ENCODE measurements around the gene TBC1D2B. TPM values are rescaled to one million over a fixed set of nuclear protein-coding genes. Genes with fewer than 3 reads are reported as not detected.
"Not testable (repeated sequence)": the region's sequence is repeated elsewhere in the genome, so short reads cannot be mapped to it uniquely, and the experiment has no call there.

Gene TBC1D2B
- total RNA-seq, 1 donor from 2014 or later = 50.7 TPM

DNA sequence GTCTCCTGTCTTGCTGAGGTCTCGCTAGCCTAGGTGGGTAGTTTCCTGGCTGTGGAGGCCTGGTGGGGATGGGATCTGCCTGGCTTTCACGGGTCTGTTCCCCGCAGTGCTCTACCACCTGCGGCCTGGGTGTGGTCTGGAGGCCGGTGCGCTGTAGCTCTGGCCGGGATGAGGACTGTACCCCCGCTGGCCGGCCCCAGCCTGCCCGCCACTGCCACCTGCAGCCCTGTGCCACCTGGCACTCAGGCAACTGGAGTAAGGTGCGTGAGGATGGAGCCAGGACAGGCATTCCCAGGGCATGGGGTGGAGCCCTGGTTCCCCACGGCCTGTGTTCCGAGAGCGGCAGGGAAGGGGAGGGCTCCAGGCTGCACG lies 89.8 kb downstream of the TBC1D2B start:
- DNase-seq = not testable (repeated sequence)

DNA sequence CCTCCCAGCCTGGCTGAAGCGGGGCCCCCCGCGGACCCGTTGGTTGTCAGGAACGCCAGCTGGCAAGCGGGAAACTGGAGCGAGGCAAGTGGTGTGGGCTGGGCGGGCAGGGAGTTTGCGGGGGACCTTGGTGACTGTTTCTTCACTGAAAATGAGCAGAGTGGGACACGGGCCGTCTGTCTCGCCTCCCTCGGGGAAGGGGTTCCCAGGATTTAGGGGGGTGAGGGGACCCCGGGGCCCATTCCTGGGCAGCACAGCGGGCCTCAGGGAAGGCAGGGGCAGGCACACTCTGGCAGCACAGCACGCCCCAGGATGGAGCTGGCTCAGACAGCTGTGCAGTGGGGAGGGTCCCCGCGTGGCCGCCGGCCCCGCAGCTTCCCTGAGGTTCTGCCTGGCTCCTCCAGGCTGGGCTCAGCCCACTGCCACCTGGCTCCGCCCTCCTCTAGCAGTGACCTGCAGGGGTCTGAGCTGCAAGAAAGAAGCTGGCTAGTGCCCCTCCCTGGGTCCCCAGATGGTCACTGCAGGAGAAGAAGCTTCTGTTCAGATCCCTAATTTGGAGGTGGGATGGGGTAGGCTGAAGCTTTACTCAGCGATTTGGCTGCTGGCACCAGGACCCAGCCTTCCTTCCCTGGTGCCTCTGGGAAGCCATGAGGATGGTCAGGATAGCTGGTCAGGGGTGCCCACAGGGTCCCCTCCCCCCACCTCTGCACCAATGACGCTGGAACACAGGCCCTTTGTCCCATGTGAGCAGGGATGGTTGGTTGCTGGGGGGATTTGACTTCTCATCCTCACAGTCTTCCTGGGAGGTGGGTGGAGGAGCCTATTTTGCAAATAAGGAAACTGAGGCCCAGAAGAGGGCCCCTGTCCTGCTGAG lies 90.4 kb downstream of the TBC1D2B start:
- peak; percentile 51 for DNase-seq

DNA sequence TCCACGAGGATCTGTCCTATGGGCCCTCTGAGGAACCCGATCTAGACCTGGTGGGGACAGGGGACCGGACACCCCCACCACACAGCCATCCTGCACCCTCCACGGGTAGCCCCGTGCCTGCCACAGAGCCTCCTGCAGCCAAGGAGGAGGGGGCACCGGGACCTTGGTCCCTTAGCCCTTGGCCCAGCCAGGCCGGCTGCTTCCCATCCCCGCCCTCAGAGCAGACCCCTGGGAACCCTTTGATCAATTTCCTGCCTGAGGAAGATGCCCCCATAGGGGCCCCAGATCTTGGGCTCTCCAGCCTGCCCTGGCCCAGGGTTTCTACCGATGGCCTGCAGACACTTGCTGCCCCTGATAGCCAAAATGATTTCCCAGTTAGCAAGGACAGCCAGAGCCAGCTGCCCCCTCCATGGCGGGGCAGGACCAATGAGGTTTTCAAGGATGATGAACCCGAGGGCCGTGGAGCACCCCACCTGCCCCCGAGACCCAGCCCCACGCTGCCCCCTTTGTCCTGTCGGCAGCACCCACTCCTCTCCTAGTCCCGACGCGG lies 91.5 kb downstream of the TBC1D2B start:
- DNase-seq = no peak

DNA sequence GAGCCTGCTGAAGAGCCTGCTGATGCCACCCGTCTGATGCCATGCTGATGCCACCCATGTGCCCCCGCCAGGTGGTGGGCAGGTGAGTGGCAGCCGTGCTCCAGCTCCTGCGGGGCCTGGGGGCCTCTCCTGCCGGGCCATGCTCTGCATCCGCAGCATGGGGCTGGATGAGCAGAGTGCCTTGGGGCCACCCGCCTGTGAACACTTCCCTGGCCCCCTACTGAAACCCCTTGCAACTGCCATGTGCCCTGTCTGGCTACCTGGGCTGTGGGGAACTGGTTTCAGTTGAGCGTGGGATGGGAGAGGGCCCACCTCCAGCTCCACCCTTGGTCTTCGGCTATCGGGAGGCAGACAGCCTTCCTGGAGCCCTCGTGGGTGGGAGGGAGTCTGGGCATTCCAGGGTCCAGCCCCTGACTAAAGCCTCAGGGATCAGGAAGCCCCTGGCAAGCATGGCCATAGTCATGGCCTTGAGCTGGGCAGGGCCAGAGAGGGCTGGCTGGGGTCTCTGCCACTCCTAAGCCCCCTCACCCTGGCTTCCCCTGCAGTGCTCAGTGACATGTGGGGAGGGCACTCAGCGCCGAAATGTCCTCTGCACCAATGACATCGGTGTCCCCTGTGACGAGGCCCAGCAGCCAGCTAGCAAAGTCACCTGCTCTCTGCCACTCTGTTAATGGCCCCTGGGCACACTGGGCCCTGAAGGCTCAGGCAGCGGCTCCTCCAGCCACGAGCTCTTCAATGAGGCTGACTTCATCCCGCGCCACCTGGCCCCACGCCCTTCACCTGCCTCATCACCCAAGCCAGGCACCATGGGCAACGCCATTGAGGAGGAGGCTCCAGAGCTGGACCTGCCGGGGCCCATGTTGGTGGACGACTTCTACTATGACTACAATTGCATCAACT lies 92.2 kb downstream of the TBC1D2B start:
- no peak for DNase-seq

DNA sequence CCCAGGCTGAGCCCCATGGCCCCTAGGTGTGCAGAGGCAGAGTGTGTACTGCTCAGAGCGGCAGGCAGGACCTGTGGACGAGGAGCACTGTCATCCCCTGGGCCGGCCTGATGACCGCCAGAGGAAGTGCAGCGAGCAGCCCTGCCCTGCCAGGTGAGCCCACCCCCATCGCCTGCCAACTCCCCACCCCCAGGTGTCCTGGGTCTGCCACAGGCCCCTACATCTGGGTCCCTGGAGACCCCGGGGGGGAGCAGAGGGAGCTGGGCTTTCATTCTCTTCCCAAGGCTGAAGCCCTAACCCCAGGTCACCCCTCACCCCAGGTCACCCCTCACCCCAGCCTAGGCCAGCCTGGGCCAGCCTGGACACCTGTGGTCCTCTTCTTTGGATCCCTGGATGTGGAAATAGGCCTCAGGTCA lies 93.1 kb downstream of the TBC1D2B start:
- DNase-seq = no peak

DNA sequence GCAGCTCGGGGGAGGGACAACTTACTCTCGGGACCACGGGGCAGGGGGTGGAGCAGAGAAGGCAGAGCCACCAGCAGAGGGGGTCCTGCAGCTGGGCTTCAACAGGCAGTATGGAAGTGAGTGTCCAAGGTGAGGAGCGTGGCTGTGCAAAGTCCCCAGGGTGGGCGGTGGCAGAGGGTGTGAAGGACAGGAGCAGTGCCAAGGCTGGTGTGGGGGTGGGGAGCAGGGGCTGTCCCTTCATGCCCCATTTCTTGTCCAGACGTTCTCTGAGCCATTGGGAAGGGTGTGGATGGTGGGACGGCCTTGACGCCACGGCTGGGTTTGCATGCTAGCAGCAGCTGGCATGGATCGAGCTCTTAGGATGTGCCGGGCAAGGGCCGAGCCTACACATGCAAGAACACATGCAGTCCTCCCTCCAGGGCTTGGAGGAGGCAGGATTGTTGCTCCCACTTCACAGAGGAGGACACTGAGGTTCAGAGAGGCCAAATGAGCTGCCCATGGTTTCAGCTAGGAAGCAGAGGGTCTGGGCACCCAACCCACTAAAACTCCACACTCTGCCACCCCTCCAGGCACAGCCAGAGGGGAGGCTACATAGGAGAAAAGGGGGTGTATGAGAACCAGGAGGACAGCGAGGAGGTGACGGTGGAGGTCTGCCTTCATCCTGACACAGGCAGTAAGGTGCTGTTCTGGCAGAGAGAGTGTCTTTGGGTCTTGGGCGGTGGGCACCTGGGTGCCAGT lies 93.6 kb downstream of the TBC1D2B start:
- DNase-seq = peak; percentile 51

DNA sequence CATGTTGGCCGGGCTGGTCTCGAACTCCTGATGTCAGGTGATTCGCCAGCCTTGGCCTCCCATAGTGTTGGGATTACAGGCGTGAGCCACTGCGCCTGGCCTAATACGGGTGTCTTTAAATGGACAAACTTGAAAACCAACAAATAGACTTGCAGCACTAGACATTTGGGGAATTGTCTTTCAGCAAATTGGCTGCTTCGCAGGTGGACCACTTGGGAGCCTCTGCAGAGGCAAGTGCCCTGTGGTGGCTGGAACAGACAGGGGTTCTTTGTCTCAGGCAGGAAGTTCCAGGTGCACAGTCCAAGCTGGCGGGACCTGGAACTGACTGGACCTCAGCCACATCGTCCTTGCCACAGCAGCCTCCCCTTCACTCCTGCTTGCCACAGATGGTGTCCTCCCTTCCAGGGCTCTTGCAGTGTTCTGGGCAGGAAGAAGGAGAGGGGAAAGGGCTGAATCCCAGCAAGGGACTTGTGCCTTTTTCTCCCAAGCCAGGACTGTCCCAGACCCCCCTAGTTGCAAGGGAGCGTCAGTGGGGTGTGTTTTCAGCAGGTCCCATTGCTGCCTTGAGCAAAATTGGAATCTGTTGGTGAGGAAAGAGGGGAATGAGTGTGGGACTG lies 94.3 kb downstream of the TBC1D2B start:
- no peak for DNase-seq

DNA sequence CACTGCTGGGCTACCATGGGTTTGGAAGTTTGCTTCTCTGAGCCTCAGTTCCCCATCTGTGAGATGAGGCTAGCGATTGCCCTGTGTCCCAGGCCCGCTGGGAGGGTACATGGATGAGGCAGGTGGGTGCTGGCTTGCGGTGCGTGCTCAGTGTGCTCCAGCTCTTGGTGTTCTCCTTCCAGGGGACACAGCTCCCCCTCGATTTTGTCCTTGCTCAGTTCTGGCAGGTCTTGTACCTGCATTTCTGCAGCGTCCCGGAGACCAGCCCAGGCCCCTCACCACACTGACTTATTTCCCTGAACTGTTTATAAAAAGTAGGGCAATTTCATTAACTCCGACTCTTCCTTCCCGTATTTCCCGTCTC lies 95.4 kb downstream of the TBC1D2B start:
- DNase-seq = no peak

DNA sequence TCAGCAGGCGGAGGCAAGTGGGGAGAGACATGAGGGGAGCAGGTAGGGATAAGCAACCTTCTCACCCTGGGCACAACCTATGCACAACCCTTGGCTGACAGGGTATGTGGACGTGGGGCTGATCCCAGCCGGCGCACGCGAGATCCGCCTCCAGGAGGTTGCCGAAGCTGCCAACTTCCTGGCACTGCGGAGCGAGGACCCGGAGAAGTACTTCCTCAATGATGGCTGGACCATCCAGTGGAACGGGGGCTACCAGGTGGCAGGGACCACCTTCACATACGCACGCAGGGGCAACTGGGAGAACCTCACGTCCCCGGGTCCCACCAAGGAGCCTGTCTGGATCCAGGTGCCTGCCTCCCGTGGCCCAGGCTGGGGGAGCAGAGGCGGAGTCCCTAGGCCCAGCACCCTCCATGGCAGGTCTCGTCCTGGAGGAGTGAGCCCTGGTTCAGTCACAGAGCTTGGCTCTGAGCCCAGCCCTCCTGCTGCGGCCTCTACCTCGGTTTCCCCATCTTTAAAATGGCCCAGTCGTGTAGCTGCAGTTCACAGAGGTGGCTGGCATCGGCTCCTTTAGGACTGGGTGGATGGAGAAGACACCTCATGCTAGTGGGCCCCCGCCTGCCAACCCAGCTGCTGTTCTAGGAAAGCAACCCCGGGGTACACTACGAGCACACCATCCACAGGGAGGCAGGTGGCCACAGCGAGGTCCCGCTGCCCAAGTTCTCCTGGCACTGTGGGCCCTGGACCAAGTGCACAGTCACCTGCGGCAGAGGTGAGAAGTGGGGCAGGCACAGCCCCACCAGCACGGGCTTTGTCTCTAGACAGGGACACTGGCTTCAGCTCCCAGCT lies 96.0 kb downstream of the TBC1D2B start:
- DNase-seq = no peak

DNA sequence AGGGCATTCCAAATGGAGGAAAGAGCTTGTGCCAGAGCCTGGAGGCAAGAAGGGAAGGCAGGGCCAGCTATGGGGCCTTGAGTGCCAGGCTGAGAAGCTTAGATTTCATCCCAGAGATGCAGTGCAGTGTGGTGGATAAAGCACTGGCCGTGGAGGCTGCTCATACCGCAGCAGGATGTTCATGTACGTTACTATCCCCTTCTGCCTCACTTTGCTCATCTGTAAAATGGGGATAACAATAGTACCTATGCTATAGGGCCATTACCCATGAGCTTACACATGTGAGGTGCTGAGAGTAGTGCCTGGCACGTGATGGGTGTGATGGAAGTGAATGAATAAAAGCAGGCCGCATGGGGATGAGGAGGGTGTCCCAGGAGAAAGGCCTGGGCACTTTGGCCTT lies 96.8 kb downstream of the TBC1D2B start:
- DNase-seq = not testable (repeated sequence)

DNA sequence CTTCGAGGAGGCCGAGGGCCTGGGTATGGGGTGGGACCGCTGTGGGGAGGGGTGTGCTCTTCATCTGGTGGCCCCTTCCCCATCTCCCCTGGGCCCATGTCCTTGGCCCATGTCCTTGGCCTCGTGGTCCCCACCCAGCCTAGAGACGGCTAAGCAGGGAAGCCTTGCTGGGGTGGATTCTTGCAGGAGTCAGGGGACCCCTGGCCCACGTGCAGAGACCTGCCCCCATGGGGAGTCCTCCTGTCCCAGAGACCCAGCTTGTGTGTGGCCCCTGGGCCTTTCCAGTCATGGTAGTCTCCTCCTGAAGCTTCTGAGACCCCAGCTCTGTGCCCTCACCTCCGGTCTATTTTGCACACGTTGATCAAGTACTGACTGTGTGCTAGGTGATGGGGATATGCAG lies 97.4 kb downstream of the TBC1D2B start:
- DNase-seq = no peak

DNA sequence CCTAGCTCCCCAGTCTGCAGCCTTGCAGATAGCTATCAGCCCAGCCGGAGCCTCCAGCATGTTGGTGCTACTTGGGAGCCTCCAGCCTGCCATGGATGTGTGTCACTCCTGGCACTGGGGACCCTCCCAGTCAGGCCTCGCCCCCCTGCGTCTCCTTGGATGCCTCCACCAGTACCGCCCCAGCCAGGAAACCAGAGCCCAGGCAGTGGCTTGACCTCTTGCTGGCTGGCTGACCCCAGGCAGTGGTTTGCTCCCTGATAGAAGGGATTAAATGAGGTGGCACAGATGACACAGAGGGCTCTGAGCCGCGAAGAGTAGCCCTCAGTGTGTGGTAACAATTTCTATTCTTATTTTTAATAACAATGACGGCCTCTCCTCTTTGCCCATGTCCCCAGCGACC lies 98.4 kb downstream of the TBC1D2B start:
- DNase-seq = not testable (repeated sequence)

DNA sequence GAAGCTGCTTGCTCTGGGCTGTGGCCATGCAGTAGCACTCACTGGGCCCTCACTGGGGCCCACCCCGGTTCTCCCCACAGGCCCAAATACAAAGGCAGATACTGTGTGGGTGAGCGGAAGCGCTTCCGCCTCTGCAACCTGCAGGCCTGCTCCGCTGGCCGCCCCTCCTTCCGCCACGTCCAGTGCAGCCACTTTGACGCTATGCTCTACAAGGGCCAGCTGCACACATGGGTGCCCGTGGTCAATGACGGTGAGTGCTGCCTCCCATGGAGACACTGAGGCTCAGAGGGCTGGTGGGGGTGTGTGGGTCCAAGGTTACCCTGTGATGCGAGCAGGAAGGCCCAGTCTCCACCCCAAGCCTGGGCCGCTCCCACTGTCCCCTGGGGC lies 98.8 kb downstream of the TBC1D2B start:
- not testable (repeated sequence) for DNase-seq

DNA sequence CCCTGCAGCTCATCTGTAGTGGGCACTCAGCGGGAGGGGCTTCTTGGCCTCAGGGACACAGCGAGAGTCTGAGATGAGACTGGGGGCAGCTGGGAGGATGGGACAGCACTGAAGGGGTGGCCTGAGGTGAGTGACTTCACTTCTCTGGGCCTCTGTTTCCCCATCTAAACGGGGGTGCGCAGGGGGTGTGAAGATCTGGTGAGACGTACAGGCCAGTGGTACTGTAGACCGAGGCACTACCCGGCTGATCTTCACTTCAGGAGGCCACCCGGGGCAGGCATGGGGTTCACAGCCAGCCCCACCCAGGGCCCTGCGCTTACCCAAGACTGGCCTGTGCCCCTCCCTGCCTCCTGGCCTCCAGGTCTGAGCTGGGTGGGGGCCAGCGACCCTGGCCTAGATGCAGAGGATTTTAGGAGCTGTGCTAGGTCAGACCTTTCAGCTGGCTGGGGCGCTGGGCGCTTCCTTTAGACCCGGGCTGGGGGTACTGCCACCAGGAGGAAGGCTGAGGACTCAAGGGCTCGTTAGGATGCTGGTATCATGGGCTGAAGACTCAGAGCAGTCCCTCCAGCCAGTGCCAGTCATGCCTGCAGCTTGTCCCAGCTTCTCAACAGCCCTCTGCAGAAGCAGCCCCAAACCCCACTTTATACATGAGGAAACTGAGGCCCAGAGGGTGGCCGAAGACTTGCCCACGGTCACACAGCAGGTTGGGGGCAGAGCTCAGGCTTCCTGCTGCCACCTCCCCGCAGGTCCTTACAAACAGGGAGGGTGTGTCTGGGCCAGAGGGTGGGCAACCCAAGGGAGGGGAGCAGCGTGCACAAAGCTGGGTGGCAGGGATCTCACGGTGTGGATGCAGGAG lies 99.4 kb downstream of the TBC1D2B start:
- not testable (repeated sequence) for DNase-seq

DNA sequence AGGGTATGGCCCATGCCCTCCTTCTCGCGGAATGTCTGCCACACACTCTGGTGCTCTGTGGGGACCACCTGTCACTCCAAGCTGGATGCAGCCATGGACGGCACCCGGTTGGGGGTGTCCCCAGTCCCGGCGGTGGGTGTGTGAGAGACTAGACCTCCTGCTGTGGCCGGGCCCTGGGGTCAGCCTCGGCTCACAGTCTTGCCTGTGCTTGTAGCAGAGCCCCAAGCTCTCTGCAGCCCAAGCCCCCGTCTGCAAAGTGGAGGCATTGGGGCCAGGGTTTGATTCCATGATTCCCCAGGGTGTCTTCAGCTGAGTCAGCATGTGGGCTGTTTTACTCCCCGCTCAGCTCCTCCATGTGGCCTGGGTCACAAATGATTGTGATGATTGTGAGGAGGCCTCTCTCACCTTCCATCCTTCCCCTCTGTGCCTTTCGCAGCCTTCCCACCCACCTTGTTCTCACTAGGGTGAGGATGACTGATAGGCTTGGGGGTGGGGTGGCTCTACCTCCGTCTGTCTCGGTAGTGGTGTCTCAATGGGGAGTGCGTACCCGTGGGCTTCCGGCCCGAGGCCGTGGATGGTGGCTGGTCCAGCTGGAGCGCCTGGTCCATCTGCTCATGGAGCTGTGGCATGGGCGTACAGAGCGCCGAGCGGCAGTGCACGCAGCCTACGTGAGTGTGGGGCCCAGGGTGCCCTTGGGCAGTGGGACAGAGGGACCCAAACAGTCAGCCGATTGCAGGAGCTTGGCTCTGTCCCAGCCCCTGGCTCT lies 100.6 kb downstream of the TBC1D2B start:
- not testable (repeated sequence) for DNase-seq

DNA sequence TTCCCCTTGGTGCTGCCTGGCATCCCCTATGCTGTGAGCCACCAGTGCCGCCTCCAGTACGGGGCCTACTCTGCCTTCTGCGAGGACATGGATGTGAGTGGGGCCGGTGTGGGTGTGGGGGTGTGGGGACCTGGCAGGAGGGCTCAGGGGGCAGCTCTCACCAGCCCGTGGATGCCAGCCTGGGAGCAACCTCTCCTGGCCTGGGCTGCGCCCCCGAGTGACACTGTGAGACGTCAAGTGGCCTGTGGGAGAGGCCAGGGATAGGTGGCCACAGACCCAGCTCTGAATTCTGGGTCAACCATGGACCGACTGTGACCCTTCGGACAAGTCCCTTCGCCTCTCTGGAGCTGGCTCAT lies 101.4 kb downstream of the TBC1D2B start:
- DNase-seq = not testable (repeated sequence)

DNA sequence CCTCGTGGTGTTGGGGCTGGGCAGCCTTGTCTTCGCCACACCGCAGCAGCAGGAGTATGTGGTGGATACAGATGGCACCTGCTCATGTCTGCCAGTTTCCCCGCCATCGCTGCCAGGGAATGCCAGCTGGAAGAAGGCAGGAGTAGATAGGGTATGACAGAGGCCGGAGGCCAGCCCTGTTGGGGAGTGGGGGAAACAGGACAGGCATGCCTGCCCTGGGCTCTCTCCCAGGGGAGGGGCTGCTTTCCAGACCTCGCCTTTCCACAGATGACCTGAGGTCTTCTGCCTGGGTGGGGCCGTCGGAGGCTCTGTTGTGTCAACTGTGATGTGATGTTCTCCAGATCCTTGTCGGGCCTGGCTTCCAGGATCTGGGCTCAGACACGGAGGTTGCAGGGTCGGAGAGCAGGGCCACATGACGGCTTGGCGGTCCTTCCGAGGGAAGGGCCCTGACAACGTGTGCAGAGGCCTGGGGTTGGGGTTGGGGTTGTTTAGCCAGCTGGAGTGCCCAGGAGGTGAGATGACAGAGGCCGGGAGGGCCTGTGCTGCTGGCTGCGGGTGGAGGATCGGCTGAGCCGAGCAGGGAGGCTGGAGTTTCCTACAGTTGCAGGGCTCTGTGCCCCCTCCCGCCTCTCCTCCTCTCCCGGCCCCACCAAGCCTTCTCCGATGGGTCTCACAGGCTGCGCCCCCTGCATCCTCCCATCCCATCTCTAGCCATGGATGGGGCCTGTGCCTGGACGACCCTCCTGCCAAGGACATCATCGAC lies 102.0 kb downstream of the TBC1D2B start:
- DNase-seq = peak; percentile 83
